NCI-H1048 (cell line): Measurements from ENCODE around the gene GAD2.

Source experiments
- DNase-seq: peaks from one replicate; lab custom pipeline; 2025; lab: John Stamatoyannopoulos, UW

Gene GAD2

DNA sequence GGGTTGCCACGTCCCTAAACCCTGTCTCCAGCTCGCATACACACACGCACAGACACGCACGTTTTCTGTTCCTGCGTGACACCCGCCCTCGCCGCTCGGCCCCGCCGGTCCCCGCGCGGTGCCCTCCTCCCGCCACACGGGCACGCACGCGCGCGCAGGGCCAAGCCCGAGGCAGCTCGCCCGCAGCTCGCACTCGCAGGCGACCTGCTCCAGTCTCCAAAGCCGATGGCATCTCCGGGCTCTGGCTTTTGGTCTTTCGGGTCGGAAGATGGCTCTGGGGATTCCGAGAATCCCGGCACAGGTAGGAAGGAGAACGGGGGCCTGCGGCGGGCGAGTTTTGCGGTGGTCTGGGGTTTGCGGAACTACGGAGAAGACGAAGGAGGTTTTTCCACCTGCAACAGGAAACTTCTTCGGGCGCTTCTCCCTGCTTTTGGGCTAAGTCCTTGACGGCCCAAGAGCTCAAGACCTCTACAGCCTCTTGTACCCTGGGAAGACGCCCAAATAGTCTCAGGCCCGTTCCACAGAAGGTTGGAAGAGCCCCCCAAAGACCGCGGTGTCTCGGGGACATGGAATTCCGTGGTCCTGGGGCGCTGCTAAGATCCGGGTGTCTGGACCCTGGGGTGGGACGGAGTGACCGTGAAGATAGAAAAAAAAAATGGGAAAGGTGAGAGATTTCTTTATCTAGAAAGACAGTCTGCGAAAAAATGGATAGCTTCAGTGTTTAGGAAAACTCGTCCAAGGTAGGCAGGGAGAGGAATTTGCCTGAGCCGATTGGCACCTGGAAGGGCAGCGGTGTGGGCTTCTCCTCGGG, at the start of gene GAD2:
Gene GAD2, plus strand, starts transcription at position 190 of the 811 bp plus-strand sequence. Its CDS starts 36 bp downstream, at position 226.
- no peak for DNase-seq

DNA sequence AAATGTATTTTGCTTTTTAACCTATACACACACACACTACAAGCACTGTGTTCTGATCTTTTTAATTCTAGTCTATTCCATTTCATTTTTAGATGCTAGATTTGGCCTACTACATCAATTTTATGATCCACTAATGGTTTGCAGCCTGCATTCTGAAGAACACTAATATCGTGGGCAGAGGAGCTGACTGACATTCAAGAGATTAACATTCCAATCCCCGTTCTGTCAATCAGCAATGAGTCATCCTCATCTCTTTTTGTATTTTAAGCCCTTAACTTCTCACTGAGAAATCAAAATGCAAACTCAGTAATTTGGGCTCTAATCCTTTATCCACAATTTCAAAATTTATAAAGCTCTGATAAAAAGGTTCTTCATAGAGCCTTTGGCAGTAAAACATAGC, 47.1 kb upstream of the GAD2 start:
- no peak for DNase-seq

DNA sequence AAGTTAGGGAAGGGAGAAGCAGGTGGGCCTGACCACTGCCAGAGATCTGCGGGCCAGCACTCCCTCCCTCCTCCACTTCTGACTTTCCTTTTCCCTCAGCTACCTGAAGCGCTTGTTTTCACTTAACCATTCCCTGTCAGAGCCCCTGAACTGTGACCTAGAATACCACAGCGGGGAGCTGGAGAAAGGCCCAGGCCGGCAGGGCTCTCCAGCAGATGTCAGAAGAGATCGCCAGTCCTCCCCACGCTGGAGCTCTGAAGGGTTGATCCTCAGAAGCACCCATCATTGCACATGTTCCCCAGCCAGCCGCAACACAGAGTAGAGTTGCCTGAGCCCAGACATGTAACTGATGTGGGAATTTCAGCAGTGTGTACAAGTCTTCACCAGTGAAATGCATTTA, 44.4 kb upstream of the GAD2 start:
- no peak for DNase-seq

DNA sequence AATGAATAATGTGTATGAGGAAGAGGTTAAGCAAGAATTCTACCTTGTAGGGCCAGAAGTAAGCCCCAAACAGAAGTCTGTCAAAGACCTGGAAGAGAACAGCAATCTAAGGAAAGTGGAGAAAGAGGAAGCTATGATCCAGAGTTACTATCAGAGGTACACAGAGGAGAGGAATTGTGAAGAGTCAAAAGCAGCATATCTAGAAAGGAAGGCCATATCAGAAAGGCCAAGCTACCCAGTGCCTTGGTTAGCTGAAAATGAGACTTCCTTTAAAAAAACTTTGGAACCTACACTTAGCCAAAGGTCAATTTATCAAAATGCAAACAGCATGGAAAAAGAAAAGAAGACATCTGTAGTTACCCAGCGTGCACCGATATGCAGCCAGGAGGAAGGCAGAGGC, 42.7 kb upstream of the GAD2 start:
- DNase-seq, result no peak

DNA sequence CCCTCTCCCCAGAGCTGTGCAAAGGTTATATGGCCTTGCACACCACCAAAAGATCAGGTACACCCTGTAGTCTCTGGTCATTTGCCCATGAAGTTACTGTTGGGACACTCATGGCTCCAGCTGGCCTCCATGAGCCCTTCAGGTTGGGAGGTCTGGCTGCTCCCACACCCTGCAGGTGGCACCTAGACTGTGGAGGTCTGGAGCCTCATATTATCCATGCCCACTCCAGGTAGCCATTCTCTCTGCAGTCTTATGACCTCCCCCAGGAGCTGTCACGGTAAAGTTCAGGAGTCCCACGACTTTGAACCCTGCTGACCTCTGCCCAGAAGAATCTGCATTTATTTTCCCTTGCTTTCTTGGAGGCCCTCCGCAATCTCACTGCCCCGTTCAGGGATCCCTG, 39.2 kb upstream of the GAD2 start:
- no peak for DNase-seq

DNA sequence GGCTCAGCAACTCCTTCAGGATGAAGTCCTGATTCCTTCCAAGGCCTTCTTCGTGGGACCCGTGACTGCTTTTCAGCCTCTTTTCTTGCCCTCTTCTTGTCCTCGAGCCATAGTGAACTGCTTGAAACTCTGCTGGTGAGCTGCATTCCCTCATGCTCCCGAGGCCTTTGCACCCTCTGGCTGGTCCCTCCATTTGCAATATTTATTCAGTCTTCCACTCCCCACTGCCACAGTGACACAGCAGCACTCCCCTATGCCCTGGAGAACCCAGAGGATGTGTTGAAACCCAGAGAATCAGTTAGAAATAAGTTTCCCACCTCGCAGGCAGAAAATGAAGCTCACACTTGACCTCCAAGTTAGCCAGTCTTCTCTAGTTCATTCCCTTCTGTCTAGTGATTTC, 22.3 kb upstream of the GAD2 start:
- no peak for DNase-seq

DNA sequence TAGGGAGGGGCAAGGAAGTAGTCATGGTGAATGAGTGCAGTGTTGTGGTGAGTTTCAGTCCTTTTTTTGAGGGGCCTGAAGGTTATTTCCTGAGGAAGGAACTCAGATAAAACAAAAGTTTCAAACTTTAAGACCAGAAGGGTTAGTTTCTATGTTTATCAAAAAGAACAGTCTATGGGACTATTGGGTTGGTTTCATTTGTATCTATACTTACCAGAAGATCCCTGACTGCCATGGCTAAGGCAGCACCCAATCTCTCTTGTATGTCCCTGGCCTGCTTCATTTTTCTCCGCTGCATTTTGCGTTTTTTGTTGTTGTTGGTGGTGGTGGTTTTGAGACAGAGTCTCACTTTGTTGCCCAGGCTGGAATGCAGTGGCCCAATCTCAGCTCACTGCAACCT, 19.3 kb upstream of the GAD2 start:
- DNase-seq, result no peak

DNA sequence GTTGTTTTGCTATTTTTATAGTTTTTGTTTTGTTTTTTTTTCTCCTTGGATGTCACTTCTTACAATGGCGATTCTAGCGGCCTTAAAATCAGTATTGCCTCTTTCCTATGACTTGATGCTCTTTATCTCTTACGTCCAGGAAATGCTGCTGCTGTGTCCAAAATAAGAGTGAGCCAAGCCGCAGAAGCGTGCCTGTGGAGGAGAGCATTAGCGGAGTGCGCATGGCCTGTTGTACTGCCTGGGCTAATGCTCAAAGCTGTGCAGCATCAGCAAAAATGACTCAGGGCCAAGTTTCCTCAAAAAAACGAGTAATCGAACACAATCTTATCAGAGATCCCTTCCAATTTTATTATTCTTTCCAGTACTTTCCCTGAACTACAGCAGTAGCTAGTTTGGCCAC, 18.5 kb upstream of the GAD2 start:
- DNase-seq, result no peak

DNA sequence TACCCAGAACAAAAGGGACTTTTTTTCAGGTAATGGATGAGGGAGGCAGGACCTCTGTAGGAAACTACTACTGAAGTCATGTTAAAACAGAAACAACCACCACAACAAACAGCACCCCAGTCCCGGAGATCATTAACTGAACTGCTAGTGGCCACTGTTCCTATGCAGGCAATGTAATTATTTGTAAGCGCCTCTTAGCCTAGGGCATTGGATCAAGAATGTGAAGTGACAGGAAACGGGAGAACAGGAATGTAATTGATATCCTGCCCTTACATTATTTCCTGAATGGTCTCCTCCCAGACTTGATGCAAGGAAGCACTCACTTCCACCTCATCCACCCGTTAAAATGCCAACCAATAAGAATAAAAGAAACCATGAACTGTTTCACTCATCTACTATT, 16.7 kb upstream of the GAD2 start:
- no peak for DNase-seq

DNA sequence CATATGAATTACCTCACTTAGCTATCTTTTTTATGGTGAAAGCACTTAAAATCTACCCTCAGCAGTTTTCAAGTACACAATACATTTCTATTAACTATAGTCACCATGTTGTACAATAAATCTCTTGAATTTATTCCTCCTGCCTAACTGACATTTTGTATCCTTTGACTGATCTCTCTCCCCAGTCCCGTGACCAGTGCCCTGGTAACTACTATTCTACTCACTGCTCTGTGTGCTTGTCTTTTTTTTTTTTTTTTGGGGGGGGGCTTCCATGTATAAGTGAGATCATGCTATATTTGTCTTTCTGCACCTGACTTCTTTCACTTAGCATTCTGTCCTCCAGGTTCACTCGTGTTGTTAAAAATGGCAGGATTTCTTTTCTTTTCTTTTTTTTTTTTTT, 11.4 kb upstream of the GAD2 start:
- DNase-seq, result no peak

DNA sequence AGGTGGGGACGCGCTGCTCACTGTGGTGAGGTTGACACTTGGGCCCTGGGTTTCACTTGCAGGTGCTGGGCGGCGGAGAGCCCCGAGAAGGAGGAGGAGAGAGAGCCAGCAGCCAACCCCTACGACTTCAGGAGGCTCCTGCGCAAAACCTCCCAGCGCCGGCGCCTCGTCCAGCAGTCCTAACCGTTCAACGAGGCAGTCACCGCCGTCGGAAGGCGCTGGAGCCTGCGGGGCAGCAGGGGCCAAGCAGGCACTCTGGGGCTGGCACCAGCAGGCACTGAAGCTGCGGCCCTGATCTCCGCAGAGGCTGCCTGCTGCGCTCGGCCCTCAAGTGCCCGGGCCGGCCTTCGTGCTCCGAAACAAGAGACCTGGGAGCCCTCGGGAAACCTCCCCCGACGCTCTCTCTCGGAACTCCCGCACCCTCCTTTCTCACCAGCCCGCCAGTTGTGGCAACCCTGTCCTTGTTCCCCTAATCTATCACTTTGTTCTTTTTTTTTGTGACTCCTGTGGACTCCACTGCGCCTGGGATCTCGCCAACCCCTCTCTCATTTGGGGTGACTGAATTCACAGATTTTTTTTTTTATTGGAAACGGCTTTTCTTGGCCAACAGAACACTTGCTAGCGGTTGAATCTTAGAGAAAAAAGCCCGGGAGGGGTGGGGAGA, 4.7 kb upstream of the GAD2 start:
- no peak for DNase-seq

DNA sequence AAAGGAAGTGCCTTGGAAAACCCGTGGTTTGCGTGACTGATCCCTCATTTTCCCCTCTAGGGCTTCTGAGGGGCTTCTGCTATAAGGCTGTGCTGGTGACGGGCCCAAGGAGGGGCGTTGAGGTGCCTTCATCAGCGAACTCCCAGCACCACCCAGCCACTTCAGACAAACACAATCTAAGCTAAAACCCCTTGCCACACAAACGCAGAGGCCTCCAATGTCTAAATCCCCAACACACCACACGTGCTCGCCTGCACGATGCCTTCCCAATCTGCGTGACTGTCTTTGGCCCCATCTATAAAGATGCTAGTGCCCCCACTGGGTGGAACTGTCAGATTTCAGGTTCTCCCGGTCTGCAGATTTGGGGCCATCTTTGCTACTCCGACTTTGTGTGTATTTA, 4.1 kb upstream of the GAD2 start:
- no peak for DNase-seq

DNA sequence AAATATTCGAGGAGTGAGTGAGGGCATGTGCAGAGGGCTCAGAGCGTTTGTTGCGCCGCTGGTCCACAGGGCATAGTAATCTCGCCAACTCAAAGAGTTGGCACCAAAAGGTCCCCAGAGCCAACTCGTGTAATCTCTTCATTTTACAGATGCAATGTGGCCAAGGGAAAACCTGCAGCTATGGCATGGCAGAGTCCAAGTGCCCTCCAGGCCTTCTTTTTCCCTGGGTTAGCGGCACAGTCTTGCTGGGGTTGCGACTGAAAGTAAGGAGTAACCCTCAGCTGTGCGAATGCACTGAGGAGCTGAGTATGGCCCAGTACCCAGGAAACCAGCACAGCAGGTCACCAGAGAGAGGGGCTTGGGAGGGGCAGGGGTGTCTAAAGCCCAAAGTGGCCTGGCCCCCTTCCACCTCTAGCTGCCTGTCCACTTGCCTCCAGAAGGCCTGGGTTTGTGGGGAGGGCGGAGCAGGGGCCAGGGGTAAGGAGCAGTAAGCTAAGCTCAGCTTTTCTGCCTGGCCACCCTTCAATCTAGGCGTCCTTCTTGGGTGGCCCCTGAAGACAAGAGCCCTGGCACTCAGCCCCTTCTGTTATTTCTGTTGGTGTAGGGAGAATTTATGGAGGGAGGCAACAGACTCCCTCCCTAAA, 3.3 kb upstream of the GAD2 start:
- no peak for DNase-seq

DNA sequence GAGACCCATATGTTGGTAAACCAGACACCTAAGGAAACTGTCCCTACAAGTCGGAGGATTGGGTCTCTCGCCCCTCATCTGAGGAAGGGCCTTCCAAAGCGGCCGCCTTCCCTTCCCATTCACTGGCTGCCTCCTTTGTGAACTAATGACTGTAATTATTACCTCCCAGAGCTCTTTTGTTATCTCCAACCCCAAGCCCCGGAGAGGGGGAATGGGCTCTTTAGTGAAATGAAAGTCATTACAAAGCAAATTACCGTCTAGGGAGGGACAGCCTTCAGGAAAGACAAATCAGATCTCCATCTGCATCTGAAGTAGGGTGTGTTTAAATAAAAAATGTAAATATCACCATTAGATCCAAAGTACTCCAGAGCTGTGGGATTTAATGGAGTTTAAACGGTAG, 2.6 kb upstream of the GAD2 start:
- no peak for DNase-seq

DNA sequence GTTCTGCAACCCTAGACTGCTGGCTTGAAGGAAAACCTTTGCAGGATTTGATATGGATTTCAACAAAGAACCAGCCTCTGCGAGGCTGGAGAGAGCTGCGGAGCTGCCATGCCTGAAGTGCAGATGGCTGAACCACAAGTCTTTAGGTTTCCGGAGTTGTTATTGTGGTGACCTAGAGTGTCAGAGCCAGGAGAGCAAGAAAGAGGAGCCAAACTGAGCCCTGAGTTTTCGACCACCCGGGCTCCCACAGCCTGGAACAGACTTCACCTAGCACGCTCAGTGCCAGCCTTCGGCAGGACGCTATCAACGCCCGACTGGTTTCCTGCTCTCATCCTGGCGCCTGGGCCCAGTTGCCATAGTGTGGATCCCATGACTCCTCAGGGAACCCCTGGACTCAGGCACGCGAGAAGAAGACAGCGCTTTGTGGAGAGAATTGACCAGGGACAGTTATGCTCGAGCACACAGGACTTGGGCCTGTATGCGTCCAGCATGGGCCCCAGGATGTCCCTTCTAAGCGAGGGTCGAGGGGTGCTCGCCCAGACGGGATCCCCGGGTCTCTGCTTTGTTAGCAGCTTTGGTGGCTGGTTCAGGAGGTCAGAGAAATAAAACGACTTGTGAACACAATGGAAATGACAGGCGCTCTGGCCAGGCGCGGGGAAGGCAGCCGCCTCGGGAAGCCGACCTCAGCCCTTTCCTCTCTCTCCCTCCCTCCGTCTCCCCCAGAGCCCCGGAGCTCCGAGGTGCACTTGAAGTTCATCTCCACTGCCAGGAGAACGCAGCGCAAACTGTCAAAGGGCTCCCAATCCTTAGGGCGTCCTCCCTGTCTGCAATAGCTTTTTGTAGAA, 1.8 kb upstream of the GAD2 start:
- no peak for DNase-seq

DNA sequence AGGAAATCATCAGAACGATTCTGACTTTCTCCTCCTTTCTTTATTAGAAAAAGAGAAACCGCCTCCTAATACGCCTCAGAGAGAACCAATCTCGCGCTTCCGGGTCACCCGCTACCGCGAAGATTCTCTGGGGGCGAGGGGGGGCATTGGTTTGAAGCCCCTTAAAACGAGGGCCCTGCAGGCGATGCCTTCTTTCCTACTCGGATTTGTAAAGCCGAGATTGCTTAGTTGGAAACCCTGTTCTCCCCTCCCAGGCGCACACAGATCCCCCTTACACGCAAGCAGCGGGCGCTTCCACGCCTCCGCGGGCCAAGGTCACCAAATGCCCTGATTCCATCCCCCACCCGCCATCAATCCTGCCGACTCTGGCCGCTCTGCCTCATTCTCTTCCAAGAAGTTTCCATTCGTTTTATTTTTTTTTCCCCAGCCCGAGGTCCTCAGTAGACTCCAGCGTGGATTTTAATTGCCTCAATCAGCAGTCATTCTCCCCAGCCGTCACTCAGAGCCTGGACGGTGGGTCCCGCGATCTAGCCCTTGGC, 1.1 kb upstream of the GAD2 start:
- no peak for DNase-seq

DNA sequence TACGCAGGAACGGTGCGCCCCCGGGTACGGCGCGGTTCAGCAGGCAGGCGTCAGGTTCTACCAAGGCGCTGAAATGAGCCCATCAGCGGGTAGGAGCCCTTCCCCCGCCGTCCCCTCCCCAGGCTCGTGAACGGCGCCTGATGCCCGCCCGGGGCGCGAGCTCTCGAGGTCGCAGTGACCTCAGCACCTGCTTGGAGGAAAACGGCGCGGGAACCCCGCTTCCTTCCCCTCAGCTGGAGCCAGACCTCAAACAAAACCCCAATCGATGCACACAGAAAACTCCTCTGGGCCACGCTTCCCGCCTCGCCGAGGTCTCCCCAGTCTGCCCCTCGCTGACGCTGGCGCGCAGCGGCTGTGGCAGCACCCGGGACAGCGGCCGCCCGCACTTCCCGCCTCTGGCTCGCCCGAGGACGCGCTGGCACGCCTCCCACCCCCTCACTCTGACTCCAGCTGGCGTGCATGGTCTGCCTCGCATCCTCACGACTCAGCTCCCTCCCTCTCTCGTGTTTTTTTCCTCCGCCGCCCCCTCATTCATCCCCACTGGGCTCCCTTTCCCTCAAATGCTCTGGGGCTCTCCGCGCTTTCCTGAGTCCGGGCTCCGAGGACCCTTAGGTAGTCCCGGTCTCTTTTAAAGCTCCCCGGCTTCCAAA, 514 bp upstream of the GAD2 start:
- no peak for DNase-seq

DNA sequence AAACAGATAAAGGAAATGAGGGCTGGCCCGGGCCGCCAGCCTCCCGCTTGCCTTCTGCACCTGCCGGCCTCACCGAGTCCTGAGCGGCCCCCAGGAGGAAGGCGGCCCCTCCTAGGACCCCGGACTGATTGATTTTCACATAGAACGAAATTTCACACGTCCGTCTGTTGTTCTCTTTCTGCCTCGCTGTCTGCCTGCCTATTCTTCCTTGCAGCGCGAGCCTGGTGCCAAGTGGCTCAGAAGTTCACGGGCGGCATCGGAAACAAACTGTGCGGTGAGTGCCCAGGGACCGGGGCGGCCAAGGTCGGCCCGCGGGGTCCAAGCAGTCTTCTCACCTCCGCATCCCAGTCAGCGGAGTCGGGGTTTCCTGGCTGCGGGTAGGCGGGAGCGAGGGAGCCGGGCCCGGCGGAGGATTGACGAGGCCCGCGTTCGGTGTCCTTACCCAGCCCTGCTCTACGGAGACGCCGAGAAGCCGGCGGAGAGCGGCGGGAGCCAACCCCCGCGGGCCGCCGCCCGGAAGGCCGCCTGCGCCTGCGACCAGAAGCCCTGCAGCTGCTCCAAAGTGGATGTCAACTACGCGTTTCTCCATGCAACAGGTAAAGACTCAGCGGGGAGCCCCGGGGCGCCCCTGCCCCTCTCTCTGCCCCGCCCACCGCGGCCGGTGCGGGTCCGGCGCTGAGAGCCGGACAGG, 967 bp downstream of the GAD2 start:
- DNase-seq, result no peak

DNA sequence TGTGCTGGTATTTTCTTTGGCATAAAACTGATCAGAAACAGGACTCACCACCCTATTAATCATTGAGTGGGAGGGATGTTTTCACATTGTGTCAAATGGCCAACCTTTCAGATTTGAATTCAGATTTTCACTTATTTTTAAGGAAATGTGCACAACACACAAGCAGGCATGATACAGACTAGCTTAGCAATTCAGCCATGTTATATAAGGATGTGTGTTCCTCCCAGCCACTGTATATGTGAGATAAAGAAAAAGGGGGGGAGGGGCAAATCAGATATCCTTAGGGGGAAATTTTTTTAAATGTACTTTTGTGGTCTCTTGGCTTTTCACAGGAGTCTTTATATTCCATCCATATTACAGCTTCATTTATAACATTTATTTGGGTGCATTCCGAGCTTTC, 3.1 kb downstream of the GAD2 start:
- DNase-seq, result no peak

DNA sequence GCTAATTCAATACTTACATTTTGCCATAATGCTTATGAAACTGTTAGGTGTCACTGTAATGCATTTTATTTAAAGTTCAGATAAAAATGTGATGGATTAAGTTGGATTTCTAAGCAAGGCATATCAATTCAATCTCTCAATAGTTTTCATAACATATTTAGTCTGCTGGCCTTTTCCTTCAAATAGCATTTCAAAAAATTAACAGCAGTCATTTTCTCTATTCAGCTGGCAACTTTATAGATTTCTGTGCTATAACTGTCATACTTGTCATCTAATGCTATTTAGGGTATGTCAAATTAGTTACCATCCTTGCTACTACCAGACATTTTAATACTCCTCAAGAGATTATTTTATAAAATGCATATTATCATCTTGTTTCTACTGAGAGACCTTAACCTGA, 4.3 kb downstream of the GAD2 start:
- DNase-seq, result no peak

DNA sequence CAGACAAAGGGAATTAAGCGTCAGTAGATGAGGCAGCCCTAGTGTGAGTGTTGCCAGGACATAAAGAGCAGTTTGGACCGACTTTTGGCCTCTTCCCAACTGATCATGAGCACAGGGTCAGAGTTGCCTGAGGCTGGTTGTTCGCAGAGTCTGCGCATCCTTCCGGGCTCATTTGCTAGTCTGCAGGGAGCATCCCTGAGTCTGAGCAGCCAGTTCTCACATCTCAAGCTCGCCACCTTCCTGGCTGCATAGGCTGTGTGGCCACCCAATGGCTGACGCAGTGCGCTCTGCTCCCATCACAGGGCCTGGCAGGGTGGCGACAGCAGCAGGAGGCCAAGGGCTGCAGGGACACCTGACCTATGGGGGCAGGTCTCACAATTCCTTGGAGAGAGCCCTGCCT, 5.0 kb downstream of the GAD2 start:
- no peak for DNase-seq
